HG03039 (cell line): Measurements from ENCODE around the gene FGD5.

ENCODE experiments used
- ATAC-seq: cut with Tn5 transposase; IDR thresholded peaks from one replicate; pipeline ENCODE4 v1.9.1; 2021; ENCODE audit warnings: mild to moderate bottlenecking, moderate library complexity; ENCODE audit not compliant: unreplicated experiment

FGD5 gene

GRCh38 chr3:14787630-14788029 is 31.1 kb upstream of the FGD5 start:
- no peak for ATAC-seq

GRCh38 chr3:14788644-14789043 is 30.1 kb upstream of the FGD5 start:
- ATAC-seq: no peak

- ATAC-seq: no peak
Measured at GRCh38 chr3:14789221-14789620, 29.5 kb upstream of the FGD5 start.

GRCh38 chr3:14789640-14790285 is 29.0 kb upstream of the FGD5 start:
- no peak for ATAC-seq

- no peak for ATAC-seq
Measured at GRCh38 chr3:14791343-14791945, 27.3 kb upstream of the FGD5 start.

- no peak for ATAC-seq
Measured at GRCh38 chr3:14792691-14793121, 26.1 kb upstream of the FGD5 start.

GRCh38 chr3:14793126-14793857 is 25.5 kb upstream of the FGD5 start:
- no peak for ATAC-seq

GRCh38 chr3:14793858-14794234 is 24.9 kb upstream of the FGD5 start:
- ATAC-seq: no peak

- ATAC-seq: no peak
Measured at GRCh38 chr3:14794435-14794834, 24.3 kb upstream of the FGD5 start.

- ATAC-seq: no peak
Measured at GRCh38 chr3:14795996-14796395, 22.8 kb upstream of the FGD5 start.

- no peak for ATAC-seq
Measured at GRCh38 chr3:14796403-14797077, 22.2 kb upstream of the FGD5 start.

- ATAC-seq: no peak
Measured at GRCh38 chr3:14797731-14798130, 21.0 kb upstream of the FGD5 start.

- ATAC-seq: no peak
Measured at GRCh38 chr3:14798231-14798630, 20.5 kb upstream of the FGD5 start.

GRCh38 chr3:14799146-14799545 is 19.6 kb upstream of the FGD5 start:
- ATAC-seq: no peak

- no peak for ATAC-seq
Measured at GRCh38 chr3:14801031-14801430, 17.7 kb upstream of the FGD5 start.

- ATAC-seq: no peak
Measured at GRCh38 chr3:14801668-14802380, 16.9 kb upstream of the FGD5 start.

- no peak for ATAC-seq
Measured at GRCh38 chr3:14802381-14802731, 16.4 kb upstream of the FGD5 start.

GRCh38 chr3:14803101-14803980 is 15.4 kb upstream of the FGD5 start:
- ATAC-seq: no peak

- no peak for ATAC-seq
Measured at GRCh38 chr3:14803981-14804834, 14.6 kb upstream of the FGD5 start.
